IPS DF 4.7 (cell line): Measurements from ENCODE around the gene RBM15B.
"Not testable (repeated sequence)": the region's sequence is repeated elsewhere in the genome, so short reads cannot be mapped to it uniquely, and the experiment has no call there.

Source experiments
- DNase-seq: peaks from one replicate; pipeline ENCODE4 v3.0.0-alpha.2; 2013; ENCODE audit warnings: low spot score; ENCODE audit errors: extremely low read depth

Gene RBM15B

GRCh38 chr3:51391075-51391565 lies at the start of gene RBM15B:
Gene RBM15B, plus strand, starts transcription at chr3:51391285. Its CDS starts 115 bp downstream, at chr3:51391400.
- peak; percentile 81 for DNase-seq

- no peak for DNase-seq
Measured at GRCh38 chr3:51343918-51344687, 47.0 kb upstream of the RBM15B start.

DNA sequence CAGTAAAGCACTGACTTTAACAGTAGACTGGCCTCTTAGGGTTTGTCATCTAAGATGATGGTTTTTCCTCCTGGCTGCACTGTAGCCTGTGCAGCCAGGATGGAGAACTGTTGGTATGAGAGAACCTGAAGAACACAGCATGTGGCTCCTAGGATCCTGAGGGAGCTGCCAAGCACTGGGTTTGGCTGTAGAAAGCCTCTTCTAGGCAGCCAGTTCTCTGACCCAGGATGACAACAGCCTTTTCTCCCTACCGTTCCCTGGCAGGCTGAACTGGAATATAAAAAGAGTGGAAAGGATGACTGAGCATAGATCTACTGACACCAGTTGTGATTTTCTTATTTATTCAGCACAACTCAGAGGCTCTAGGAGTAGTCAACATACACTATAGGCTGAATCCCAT lies 40.3 kb upstream of the RBM15B start:
- no peak for DNase-seq

DNA sequence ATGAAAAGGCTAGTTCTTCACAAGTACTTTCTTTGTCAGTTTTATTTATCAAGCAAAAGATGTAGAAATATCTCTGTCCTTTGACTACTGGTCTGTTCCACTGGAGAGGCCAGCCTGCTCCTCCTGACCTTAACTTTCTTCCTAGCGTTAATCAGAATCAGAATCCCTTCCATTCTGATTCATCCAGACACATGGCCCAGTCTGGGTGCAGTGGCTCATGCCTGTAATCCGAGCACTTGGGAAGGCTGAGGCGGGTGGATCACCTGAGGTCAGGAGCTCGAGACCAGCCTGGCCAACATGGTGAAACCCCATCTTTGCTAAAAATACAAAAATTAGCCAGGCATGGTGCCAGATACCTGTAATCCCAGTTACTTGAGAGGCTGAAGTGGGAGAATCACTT lies 38.0 kb upstream of the RBM15B start:
- no peak for DNase-seq

DNA sequence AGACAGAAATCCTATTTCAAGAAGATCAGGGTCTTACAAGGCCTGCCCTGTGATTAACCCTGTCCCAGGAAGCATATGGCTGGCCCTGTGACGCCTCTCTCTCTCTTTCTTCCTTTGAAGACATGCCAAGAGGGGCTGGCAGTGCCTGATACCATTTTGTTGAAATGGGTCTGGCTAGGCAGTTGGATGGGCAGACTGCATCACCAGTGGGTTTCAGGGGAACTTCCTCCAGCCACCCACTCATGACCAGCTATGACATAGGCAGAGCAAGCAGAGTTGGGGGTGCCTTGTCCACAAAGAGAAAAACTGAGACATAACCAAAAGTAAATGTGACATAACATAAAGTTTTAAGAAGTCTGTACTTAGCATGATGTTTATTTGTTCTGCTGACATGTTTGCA lies 37.4 kb upstream of the RBM15B start:
- no peak for DNase-seq

DNA sequence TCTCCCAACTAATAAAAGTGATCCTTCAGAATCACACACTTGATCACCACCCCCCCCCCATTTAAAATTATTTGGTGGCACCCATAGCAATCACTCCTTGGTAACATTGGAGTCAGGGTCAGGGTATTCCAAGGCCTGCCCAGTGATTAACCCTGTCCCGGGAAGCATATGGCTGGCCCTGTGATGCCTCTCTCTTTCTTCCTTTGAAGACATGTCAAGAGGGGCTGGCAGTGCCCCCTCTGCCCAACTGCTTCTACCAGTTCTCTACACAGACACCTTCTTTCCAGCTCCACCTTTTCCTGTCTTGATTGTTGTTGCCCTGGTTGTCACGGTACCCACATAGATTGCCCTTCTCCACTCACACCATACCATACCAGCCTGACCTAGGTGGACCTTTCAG lies 36.9 kb upstream of the RBM15B start:
- no peak for DNase-seq

DNA sequence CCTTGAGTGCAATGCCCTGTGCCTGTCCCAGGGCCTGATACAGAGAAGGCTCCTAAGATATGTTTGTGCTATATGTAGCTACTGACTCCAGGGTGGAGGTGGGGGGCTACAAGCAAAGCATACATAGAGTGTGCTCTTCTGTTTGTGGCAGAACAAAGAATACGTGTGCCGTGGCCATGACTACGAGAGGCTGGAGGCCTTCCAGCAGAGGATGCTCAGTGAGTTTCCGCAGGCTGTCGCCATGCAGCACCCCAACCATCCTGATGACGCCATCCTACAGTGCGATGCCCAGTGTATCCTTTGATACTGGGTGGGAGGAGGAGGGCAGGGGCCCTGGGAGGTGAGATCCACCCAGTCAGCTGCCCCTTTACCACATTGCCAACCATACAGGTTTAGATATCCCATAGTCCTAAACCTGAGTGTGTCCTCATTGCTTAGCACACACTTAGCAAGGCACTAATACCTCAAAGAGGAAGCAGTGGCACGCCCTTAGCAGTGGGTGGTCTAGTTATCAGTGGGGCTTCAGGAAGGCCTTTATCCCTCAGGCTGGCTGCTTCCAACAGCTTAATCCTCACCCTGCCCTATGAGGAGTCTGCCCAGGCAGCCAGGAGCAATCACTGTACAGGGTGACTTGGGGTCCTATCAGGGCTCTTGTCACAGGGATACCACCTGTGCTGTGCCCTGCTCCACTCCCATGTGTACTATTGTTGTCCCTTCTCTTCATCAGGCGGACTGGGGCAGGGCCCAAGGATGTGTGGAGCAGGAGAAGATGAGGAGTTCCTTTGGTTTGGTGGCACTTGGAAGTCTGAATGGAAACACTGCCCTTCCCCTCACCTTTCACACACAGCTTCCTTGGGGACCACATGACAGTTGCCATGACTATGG lies 36.1 kb upstream of the RBM15B start:
- no peak for DNase-seq

DNA sequence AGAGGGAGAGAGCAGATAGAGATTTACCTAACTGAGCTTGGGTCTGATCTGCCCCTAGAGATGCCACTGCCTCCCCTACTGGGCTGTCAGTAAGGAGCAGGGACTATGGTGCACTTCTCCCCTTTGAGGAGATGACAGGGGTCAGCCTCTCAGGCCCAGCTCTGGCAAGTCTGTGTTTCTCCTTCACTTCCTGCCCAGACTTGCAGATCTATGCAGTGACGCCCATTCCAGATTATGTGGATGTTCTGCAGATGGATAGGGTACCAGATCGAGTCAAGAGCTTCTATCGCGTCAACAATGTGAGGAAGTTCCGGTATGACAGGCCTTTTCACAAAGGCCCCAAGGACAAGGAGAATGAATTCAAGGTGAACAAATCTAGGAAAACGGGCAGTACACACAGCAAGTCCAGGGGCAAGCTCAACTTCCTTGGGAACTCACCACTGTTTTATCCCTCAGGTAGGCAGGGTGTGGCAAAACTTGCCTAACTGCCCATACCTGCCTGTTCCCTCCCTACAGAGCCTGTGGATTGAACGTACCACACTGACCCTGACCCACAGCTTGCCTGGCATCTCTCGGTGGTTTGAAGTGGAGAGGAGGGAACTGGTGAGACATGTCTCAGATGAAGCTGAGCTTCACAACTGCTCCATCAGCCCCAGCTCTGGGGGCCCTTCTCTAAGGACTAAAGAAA lies 35.0 kb upstream of the RBM15B start:
- DNase-seq = no peak

- DNase-seq = no peak
Measured at GRCh38 chr3:51357856-51358255, 33.2 kb upstream of the RBM15B start.

- DNase-seq = no peak
Measured at GRCh38 chr3:51358981-51359380, 32.1 kb upstream of the RBM15B start.

- no peak for DNase-seq
Measured at GRCh38 chr3:51360806-51361205, 30.3 kb upstream of the RBM15B start.

GRCh38 chr3:51361746-51362145 lies 29.3 kb upstream of the RBM15B start:
- DNase-seq = no peak

GRCh38 chr3:51362476-51362875 lies 28.6 kb upstream of the RBM15B start:
- no peak for DNase-seq

GRCh38 chr3:51368276-51368675 lies 22.8 kb upstream of the RBM15B start:
- not testable (repeated sequence) for DNase-seq

DNA sequence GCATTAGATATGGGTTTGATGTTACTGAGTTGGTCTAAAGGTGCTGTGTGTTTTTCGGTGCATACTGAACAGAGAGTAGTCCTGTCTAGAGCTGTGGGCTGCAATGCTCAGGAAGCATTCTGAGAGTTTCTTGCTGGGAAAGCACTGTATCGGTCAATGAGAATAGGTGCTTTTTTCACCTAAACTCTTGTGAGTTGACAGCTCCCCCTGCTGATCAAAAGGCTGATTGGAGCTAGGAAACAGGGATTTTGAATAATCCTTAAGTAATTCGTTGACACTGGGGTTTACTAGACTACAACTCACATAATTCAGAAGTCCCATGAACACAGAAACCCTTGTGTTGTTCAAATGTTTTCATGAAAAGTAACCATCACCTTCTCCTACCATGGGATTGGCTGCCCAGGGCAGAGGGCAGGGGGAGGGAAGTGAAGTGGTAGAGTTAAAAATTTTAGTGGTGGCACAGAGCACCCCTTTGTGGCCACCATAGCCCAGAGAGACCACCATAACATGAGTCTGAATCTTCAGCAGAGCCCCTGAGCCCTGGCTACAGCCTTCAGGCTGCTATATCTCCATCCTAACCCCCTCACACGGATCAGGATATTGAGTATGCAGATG lies 19.0 kb upstream of the RBM15B start:
- no peak for DNase-seq

- no peak for DNase-seq
Measured at GRCh38 chr3:51373658-51374421, 17.2 kb upstream of the RBM15B start.

DNA sequence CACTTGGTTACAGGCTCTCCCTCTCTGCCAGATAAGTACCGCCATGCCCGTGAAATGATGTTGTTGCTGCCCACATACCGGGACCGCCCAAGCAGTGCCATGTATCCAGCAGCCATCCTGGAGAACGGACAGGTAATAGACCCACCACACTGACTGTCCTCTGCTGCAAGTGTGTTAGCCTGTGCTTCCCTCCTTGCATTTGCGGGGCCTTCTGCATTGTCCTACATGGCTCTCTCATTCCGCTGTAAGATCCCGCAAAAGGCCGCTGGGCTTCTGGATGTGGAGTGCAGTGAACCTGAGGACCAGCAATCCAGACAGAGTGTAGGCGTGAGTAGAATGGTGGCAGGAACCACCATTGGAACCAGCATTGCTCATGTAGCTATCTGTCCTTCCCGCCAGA lies 16.6 kb upstream of the RBM15B start:
- no peak for DNase-seq

- DNase-seq = no peak
Measured at GRCh38 chr3:51375136-51375535, 15.9 kb upstream of the RBM15B start.

GRCh38 chr3:51375571-51375970 lies 15.5 kb upstream of the RBM15B start:
- DNase-seq = no peak

- no peak for DNase-seq
Measured at GRCh38 chr3:51378065-51378464, 13.0 kb upstream of the RBM15B start.

DNA sequence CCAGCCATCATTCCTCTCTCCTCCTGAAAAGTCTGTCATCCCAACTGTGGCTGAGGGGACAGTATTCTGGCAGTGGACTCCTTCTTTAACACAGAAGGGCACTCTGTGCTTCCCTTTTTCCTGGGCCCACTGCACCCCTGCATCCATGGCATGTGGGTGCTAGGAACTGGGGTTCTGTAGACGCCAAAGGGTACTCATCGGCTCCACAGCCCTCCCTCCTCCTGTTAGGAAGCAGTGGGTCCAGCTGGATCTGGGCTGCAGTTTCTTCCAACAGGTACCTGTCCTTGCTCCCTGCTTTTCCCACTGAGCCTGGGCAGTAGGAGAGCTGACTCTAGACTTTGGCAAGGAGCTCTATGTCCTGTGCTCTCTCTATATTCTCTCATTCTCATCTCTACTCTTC lies 12.4 kb upstream of the RBM15B start:
- no peak for DNase-seq
